B cell (primary cell): ENCODE results near the gene BRI3. TPM values are rescaled to one million over a fixed set of nuclear protein-coding genes. Genes with fewer than 3 reads are reported as not detected.

ENCODE experiments used
- ATAC-seq: fragments of 200-7000 bp; cut with Tn5 transposase; one replicate; pipeline ENCODE4 v1.10.0; 2021; ENCODE audit warnings: low read depth, mild to moderate bottlenecking, moderate number of reproducible peaks, moderate library complexity
- CTCF ChIA-PET: fragments of 350-600 bp; sonication (Branson Sonifier 250); formaldehyde crosslinking; loops from one replicate; lab custom pipeline; 2021; ENCODE audit warnings: antibody characterized with exemption, inconsistent platforms; lab: Charles Lee
- POLR2A ChIA-PET: fragments of 350-600 bp; sonication (Branson Sonifier 250); formaldehyde crosslinking; loops from one replicate; lab custom pipeline; 2021; ENCODE audit warnings: antibody characterized with exemption; lab: Charles Lee
- DNase-seq: peaks from one replicate; pipeline ENCODE4 v3.0.0; 2013
- H2AFZ ChIP-seq: 2 replicates; pipeline ENCODE4 v1.6.1; 2012; ENCODE audit warnings: mild to moderate bottlenecking, low read depth, low read length; ENCODE audit not compliant: insufficient read depth, poor library complexity, severe bottlenecking
- H3K27ac ChIP-seq, 2 donors: 1 replicate in 1 of 2; 2 replicates in 1 of 2; pipeline ENCODE4 v1.5.1; 2012 to 2013; ENCODE audit warnings: low read length in 2 of 2, mild to moderate bottlenecking in 2 of 2, moderate library complexity in 1 of 2
- H3K27me3 ChIP-seq, 4 experiments: fragments of 200-600 bp in 1 of 4; sonication (generic) in 1 of 4; replicated peaks in 1 of 4; 1 replicate in 2 of 4; 2 replicates in 2 of 4; pipeline versions ENCODE4 v1.6.1 to v1.7.0; 2013 to 2016; ENCODE audit warnings: low read length in 3 of 4, mild to moderate bottlenecking in 2 of 4, mixed read lengths in 1 of 4, moderate library complexity in 1 of 4; ENCODE audit not compliant: insufficient read depth in 4 of 4, control insufficient read depth in 3 of 4; ENCODE audit errors: control extremely low read depth in 1 of 4
- H3K36me3 ChIP-seq, 2 experiments: replicated peaks in 1 of 2; 1 replicate in 1 of 2; 2 replicates in 1 of 2; pipeline versions ENCODE4 v1.6.1 to v1.7.1; 2013; ENCODE audit warnings: low read length in 1 of 2; ENCODE audit not compliant: insufficient read depth in 2 of 2, control insufficient read depth in 1 of 2; ENCODE audit errors: control extremely low read depth in 1 of 2, extremely low read depth in 1 of 2
- H3K4me1 ChIP-seq, 2 donors: fragments of 200-600 bp in 1 of 2; sonication (generic) in 1 of 2; 1 replicate in 1 of 2; 2 replicates in 1 of 2; pipeline versions ENCODE4 v1.5.1 to v1.6.1; 2013 to 2017; ENCODE audit warnings: low read length in 2 of 2; ENCODE audit not compliant: control insufficient read depth in 2 of 2, insufficient read depth in 2 of 2
- H3K4me2 ChIP-seq: replicated peaks from 2 replicates; pipeline ENCODE3; 2012; ENCODE audit warnings: mild to moderate bottlenecking, low read depth, low read length; ENCODE audit not compliant: poor library complexity, severe bottlenecking
- H3K4me3 ChIP-seq, 5 experiments: fragments of 200-600 bp in 1 of 5; sonication (generic) in 1 of 5; 1 replicate in 3 of 5; 2 replicates in 2 of 5; pipeline versions ENCODE4 v1.5.1 to v1.7.0; 2011 to 2016; ENCODE audit warnings: low read length in 4 of 5, mild to moderate bottlenecking in 4 of 5, low read depth in 2 of 5, control low read depth in 1 of 5, moderate library complexity in 1 of 5; ENCODE audit not compliant: insufficient read depth in 1 of 5; ENCODE audit errors: control extremely low read depth in 1 of 5, extremely low read depth in 1 of 5
- H3K79me2 ChIP-seq: fragments of 200-600 bp; sonication (generic); one replicate; pipeline ENCODE4 v1.6.0; 2016; ENCODE audit warnings: low read length; ENCODE audit not compliant: control insufficient read depth, insufficient read depth
- H3K9ac ChIP-seq: fragments of 200-600 bp; sonication (generic); 2 replicates; pipeline ENCODE4 v1.6.1; 2017; ENCODE audit warnings: mild to moderate bottlenecking, low read length, moderate library complexity
- H3K9me3 ChIP-seq, 3 donors: one replicate each; pipeline versions ENCODE4 v1.6.1 to v1.7.1; 2013; ENCODE audit warnings: low read length in 2 of 3; ENCODE audit not compliant: control insufficient read depth in 2 of 3, insufficient read depth in 1 of 3; ENCODE audit errors: control extremely low read depth in 1 of 3
- H4K20me1 ChIP-seq: 2 replicates; pipeline ENCODE4 v1.6.0; 2012; ENCODE audit warnings: mild to moderate bottlenecking, low read length; ENCODE audit not compliant: insufficient read depth, control insufficient read depth, poor library complexity, severe bottlenecking
- H3K27ac Mint-ChIP-seq: one replicate; pipeline ENCODE4 v1.8.0; 2021; ENCODE audit warnings: mixed read lengths
- H3K27me3 Mint-ChIP-seq: one replicate; pipeline ENCODE4 v1.8.0; 2021; ENCODE audit warnings: mixed read lengths
- H3K4me1 Mint-ChIP-seq: one replicate; pipeline ENCODE4 v1.8.0; 2021; ENCODE audit warnings: mixed read lengths
- H3K4me3 Mint-ChIP-seq: one replicate; pipeline ENCODE4 v1.8.0; 2021; ENCODE audit warnings: mixed read lengths
- H3K9me3 Mint-ChIP-seq: one replicate; pipeline ENCODE4 v1.8.0; 2022; ENCODE audit warnings: mixed read lengths; ENCODE audit not compliant: insufficient read depth
- EZH2 ChIP-seq: IDR thresholded peaks from 2 replicates; pipeline ENCODE4 v1.6.1; 2012; ENCODE audit warnings: borderline replicate concordance, low read depth, mild to moderate bottlenecking, moderate library complexity, low read length; ENCODE audit not compliant: insufficient read depth, poor library complexity, severe bottlenecking
- WGBS: methylation state at CpG from one replicate; pipeline ENCODE4 v1.1.5; 2013; ENCODE audit warnings: missing lambda C conversion rate; ENCODE audit not compliant: insufficient coverage; 5-methylcytosine and 5-hydroxymethylcytosine counted together
- intact Hi-C: fragments of 100-400 bp; cut with micrococcal nuclease; formaldehyde crosslinking; loops from one replicate; pipeline ENCODE4 v1.10.0; 2022
- polyA plus RNA-seq: library from polyadenylated mRNA; depleted of rRNA; stranded (reverse); fragments of >200 nt; gene quantifications from 2 replicates; pipeline ENCODE4 v1.2.3, GENCODE V29; 2012
- total RNA-seq, 2 donors: library from RNA; stranded (reverse); fragments of 120-200 nt in 1 of 2; gene quantifications; 1 replicate in 1 of 2; 2 replicates in 1 of 2; pipeline versions ENCODE4 v1.2.3 to v1.2.4, GENCODE V29; 2013 to 2022
- TF ChIP-seq, protein P1 (sequence below): fragments of 200-600 bp; IDR thresholded peaks from one replicate; pipeline ENCODE4 v1.8.0; 2022; ENCODE audit warnings: antibody characterized with exemption, mild to moderate bottlenecking

Gene BRI3
- total and polyA plus RNA-seq, 2 donors (not counting 1 experiment from before 2014, with no cell fraction given): 21.6 to 86.7 TPM

DNA sequence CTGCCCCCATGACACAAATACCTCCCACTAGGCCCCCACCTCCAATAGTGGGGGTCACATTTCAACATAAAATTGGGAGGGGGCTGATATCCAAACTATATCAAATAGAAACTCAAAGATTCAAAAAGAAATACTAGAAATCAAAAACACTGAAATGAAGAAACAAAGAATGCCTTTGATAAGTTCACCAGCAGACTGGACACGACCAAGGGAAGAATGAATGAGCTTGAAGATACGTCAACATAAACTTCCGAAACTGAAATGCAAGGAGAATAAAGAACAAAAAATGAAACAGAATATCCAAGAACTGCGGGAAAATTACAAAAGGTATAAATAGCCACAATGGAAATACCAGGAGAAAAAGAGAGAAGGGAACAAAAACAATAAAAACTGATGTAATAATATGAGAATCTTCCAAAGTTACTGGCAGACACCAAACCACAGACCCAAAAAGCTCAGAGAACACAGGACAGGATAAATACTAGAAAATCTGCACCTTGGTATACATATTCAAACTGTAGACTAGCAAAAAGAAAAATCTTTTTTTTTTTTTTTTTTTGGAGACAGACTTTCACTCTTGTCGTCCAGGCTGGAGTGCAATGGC lies 49.5 kb downstream of the BRI3 start:
- Histone ChIP-seq H3K27ac (no peak overlapping the region), H3K9ac (no peak overlapping the region), H3K4me2 (no peak overlapping the region), H3K9me3 (peaks cover 0 to 6% (median 0%) of the 10 kb centered on the region in 3 donors), H3K4me1 (no peaks in the 10 kb centered on the region), H4K20me1 (no peaks in the 10 kb centered on the region), H3K4me3 (no peak overlapping the region), H2AFZ (no peak overlapping the region), H3K36me3 (no peaks in the 10 kb centered on the region), H3K27me3 (peaks cover 0 to 3% (median 0%) of the 10 kb centered on the region in 4 experiments), H3K79me2 (no peaks in the 10 kb centered on the region)
- Mint-ChIP-seq H3K27me3 (no peaks in the 10 kb centered on the region), H3K4me1 (peaks cover 3% of the 10 kb centered on the region), H3K9me3 (peaks cover 2% of the 10 kb centered on the region), H3K4me3 (no peak overlapping the region), H3K27ac (no peak overlapping the region)
- no peak for ATAC-seq
- no peak for DNase-seq
- 100% methylated on average over 1 of the region's 5 CpGs for WGBS
- TF ChIP-seq, protein P1, sequence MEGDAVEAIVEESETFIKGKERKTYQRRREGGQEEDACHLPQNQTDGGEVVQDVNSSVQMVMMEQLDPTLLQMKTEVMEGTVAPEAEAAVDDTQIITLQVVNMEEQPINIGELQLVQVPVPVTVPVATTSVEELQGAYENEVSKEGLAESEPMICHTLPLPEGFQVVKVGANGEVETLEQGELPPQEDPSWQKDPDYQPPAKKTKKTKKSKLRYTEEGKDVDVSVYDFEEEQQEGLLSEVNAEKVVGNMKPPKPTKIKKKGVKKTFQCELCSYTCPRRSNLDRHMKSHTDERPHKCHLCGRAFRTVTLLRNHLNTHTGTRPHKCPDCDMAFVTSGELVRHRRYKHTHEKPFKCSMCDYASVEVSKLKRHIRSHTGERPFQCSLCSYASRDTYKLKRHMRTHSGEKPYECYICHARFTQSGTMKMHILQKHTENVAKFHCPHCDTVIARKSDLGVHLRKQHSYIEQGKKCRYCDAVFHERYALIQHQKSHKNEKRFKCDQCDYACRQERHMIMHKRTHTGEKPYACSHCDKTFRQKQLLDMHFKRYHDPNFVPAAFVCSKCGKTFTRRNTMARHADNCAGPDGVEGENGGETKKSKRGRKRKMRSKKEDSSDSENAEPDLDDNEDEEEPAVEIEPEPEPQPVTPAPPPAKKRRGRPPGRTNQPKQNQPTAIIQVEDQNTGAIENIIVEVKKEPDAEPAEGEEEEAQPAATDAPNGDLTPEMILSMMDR: no peak
- no peak for TF ChIP-seq EZH2
- ChIA-PET POLR2A (no interaction called here), CTCF (no interaction called here)
- intact Hi-C loops: no loop called here

DNA sequence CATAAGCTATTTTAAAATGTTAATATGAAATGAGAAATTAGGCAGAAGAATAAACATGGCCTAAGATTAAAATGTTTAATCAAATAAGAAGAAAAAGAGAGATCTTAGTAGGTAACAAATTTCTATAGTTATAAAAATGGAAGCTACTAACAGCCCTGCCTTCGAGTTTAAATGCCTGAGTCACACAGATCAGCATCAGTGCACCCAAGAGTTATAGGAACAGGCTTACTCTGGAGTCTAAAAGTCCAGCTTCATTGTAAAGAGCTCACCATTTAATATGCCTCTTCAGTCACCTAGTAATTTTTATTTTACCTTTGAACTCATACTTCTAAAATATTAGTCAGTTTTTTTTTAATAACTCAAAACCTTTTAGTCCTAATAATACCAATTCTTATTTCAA lies 52.6 kb downstream of the BRI3 start:
- no peaks in the 10 kb centered on the region for H4K20me1 ChIP-seq
- H3K27ac ChIP-seq: no peak overlapping the region
- H3K36me3 ChIP-seq: no peaks in the 10 kb centered on the region
- no peak for ATAC-seq
- POLR2A ChIA-PET: no interaction called here
- H3K9me3 ChIP-seq: peaks cover 0 to 17% (median 5%) of the 10 kb centered on the region in 3 donors
- H3K4me3 ChIP-seq: no peak overlapping the region
- H3K4me1 ChIP-seq: no peaks in the 10 kb centered on the region
- DNase-seq: no peak
- H3K27ac Mint-ChIP-seq: no peak overlapping the region
- no peaks in the 10 kb centered on the region for H3K79me2 ChIP-seq
- no peak overlapping the region for H3K4me3 Mint-ChIP-seq
- no peak for TF ChIP-seq EZH2
- TF ChIP-seq, protein P1: no peak
- no CpG with 5 or more reads among the region's 1 CpG for WGBS
- no peak overlapping the region for H3K4me2 ChIP-seq
- H3K27me3 ChIP-seq: peaks cover 0 to 2% (median 0%) of the 10 kb centered on the region in 4 experiments
- H3K4me1 Mint-ChIP-seq: peaks cover under 1% of the 10 kb centered on the region
- intact Hi-C loops: no loop called here
- no peak overlapping the region for H2AFZ ChIP-seq
- H3K27me3 Mint-ChIP-seq: no peaks in the 10 kb centered on the region
- H3K9me3 Mint-ChIP-seq: peaks cover 2% of the 10 kb centered on the region
- no peak overlapping the region for H3K9ac ChIP-seq
- CTCF ChIA-PET: no interaction called here
